GM12878 (cell line): ENCODE data around the gene NTRK3. TPM values are rescaled to one million over a fixed set of nuclear protein-coding genes. Genes with fewer than 3 reads are reported as not detected.

Source experiments
- ATAC-seq: fragments of 200-7000 bp; cut with Tn5 transposase; 3 replicates; pipeline ENCODE4 v1.9.1; 2020; ENCODE audit warnings: mild to moderate bottlenecking, moderate library complexity
- BruUV-seq: library from RNA; stranded (reverse); fragments of 400-500 nt; replicated peaks from 2 replicates; lab custom pipeline; 2021; lab: Mats Ljungman, UMichigan
- CTCF ChIA-PET: fragments of 300-600 bp; sonication (Branson Sonifier 250); formaldehyde crosslinking; extraction: SDS; loops from one replicate; lab custom pipeline; 2021; ENCODE audit warnings: inconsistent platforms; lab: Yijun Ruan, JAX
- POLR2A ChIA-PET: fragments of 350-600 bp; formaldehyde crosslinking; extraction: SDS; loops from one replicate; lab custom pipeline; 2021; ENCODE audit warnings: inconsistent platforms; lab: Charles Lee
- RAD21 ChIA-PET: fragments of 300-600 bp; sonication (Branson Sonifier 250); formaldehyde crosslinking; loops from one replicate; lab custom pipeline; 2023; ENCODE audit warnings: antibody characterized with exemption; ENCODE audit not compliant: unreplicated experiment; lab: Charles Lee
- SMC1A ChIA-PET: fragments of 300-600 bp; sonication (Branson Sonifier 250); formaldehyde crosslinking; loops from one replicate; lab custom pipeline; 2023; ENCODE audit not compliant: unreplicated experiment, uncharacterized antibody; lab: Charles Lee
- DNase-seq: peaks from one replicate; pipeline ENCODE4 v3.0.0-alpha.2; 2011; ENCODE audit warnings: low read depth, low spot score
- FAIRE-seq: peaks from 3 replicates; lab custom pipeline; 2011; peaks lifted over from hg19 to GRCh38; lab: Jason Lieb, UNC
- H2AFZ ChIP-seq: 2 replicates; pipeline ENCODE4 v1.6.0; 2011; ENCODE audit warnings: low read depth, low read length, control low read depth; ENCODE audit not compliant: control insufficient read depth
- H3K27ac ChIP-seq: 2 replicates; pipeline ENCODE4 v1.5.1; 2011; ENCODE audit warnings: control low read depth; ENCODE audit not compliant: control insufficient read depth, insufficient read depth
- H3K27me3 ChIP-seq, 2 experiments: replicated peaks in 1 of 2; 2 replicates each; pipeline versions ENCODE4 v1.6.0 to v1.6.1; 2011; ENCODE audit warnings: low read length in 1 of 2; ENCODE audit not compliant: control insufficient read depth in 2 of 2, insufficient read depth in 2 of 2
- H3K36me3 ChIP-seq, 2 experiments: 2 replicates each; pipeline ENCODE4 v1.5.1; 2011; ENCODE audit warnings: low read length in 1 of 2; ENCODE audit not compliant: control insufficient read depth in 2 of 2, insufficient read depth in 2 of 2
- H3K4me1 ChIP-seq: 2 replicates; pipeline ENCODE4 v1.6.1; 2011; ENCODE audit warnings: mild to moderate bottlenecking, low read length, moderate library complexity, mixed read lengths; ENCODE audit not compliant: control insufficient read depth, insufficient read depth
- H3K4me2 ChIP-seq: 2 replicates; pipeline ENCODE4 v1.6.0; 2011; ENCODE audit warnings: control low read depth; ENCODE audit not compliant: control insufficient read depth, insufficient read depth
- H3K4me3 ChIP-seq: fragments of 200-600 bp; sonication (generic); 2 replicates; pipeline ENCODE4 v1.5.1; 2016
- H3K79me2 ChIP-seq: 2 replicates; pipeline ENCODE4 v1.6.0; 2011; ENCODE audit warnings: low read length; ENCODE audit not compliant: control insufficient read depth, insufficient read depth
- H3K9ac ChIP-seq: 2 replicates; pipeline ENCODE4 v1.8.0; 2011; ENCODE audit warnings: low read length, control low read depth, mixed read lengths; ENCODE audit not compliant: control insufficient read depth, insufficient read depth
- H3K9me3 ChIP-seq: replicated peaks from 3 replicates; pipeline ENCODE4 v1.5.1; 2011; ENCODE audit warnings: mild to moderate bottlenecking, low read length; ENCODE audit not compliant: control insufficient read depth, insufficient read depth
- H4K20me1 ChIP-seq: 2 replicates; pipeline ENCODE4 v1.6.0; 2011; ENCODE audit not compliant: control insufficient read depth, insufficient read depth
- CEBPB ChIP-seq, 2 experiments: fragments of 150-350 bp in 1 of 2; IDR thresholded peaks; 2 replicates each; pipeline ENCODE4 v1.6.1; 2012 to 2014; ENCODE audit warnings: low read depth in 2 of 2, low read length in 2 of 2, borderline replicate concordance in 1 of 2, inconsistent platforms in 1 of 2
- EED ChIP-seq: sonication (generic); IDR thresholded peaks from 2 replicates; pipeline ENCODE4 v1.6.1; 2016; ENCODE audit warnings: antibody characterized with exemption, low read depth
- ESRRA ChIP-seq: IDR thresholded peaks from 2 replicates; pipeline ENCODE4 v1.6.1; 2012; ENCODE audit warnings: mild to moderate bottlenecking, low read length, improper control_type of control experiment
- ETV6 ChIP-seq, 2 experiments: fragments of 450-650 bp in 1 of 2; IDR thresholded peaks in 1 of 2; conservative IDR thresholded peaks in 1 of 2; 2 replicates each; pipeline ENCODE4 v1.6.1; 2014; ENCODE audit warnings: antibody characterized with exemption in 1 of 2, borderline replicate concordance in 1 of 2, low read depth in 1 of 2, mild to moderate bottlenecking in 1 of 2, moderate library complexity in 1 of 2
- GATAD2B ChIP-seq: fragments of 450-650 bp; conservative IDR thresholded peaks from 2 replicates; pipeline ENCODE4 v1.6.1; 2017; ENCODE audit warnings: low read depth, mild to moderate bottlenecking, moderate library complexity
- HDAC2 ChIP-seq: fragments of 200-600 bp; sonication (generic); IDR thresholded peaks from 2 replicates; pipeline ENCODE4 v1.6.1; 2017
- IKZF2 ChIP-seq, 2 experiments: fragments of 450-650 bp; IDR thresholded peaks; 2 replicates each; pipeline ENCODE4 v1.6.1; 2017; ENCODE audit warnings: mild to moderate bottlenecking in 2 of 2, moderate library complexity in 2 of 2
- MTA2 ChIP-seq: fragments of 450-650 bp; IDR thresholded peaks from 2 replicates; pipeline ENCODE4 v1.6.1; 2016; ENCODE audit warnings: low read depth, mild to moderate bottlenecking, moderate library complexity
- NR2C2 ChIP-seq: IDR thresholded peaks from 2 replicates; pipeline ENCODE4 v1.6.1; 2011; ENCODE audit warnings: borderline replicate concordance, low read depth; ENCODE audit not compliant: control insufficient read depth, insufficient read length
- RCOR1 ChIP-seq: conservative IDR thresholded peaks from 2 replicates; pipeline ENCODE4 v1.6.1; 2012; ENCODE audit warnings: low read depth, low read length, improper control_type of control experiment
- RELA ChIP-seq: fragments of 450-650 bp; IDR thresholded peaks from 2 replicates; pipeline ENCODE4 v1.8.0; 2014; ENCODE audit warnings: borderline replicate concordance; ENCODE audit not compliant: partially characterized antibody
- SPI1 ChIP-seq: IDR thresholded peaks from 2 replicates; pipeline ENCODE4 v1.6.1; 2011; ENCODE audit warnings: low read depth, mild to moderate bottlenecking, low read length, moderate library complexity, borderline replicate concordance; ENCODE audit not compliant: insufficient read depth
- TBL1XR1 ChIP-seq: IDR thresholded peaks from 2 replicates; pipeline ENCODE4 v1.6.1; 2012; ENCODE audit warnings: low read depth, low read length, improper control_type of control experiment
- TCF12 ChIP-seq: IDR thresholded peaks from 2 replicates; pipeline ENCODE4 v1.6.1; 2011; ENCODE audit warnings: low read depth, mild to moderate bottlenecking, low read length
- ZNF274 ChIP-seq: IDR thresholded peaks from one replicate; pipeline ENCODE4 v1.8.0; 2011; ENCODE audit not compliant: insufficient read length, insufficient read depth
- WGBS: methylation state at CpG from one replicate; pipeline ENCODE4 v1.1.6; 2016; ENCODE audit warnings: low lambda C conversion rate; ENCODE audit not compliant: insufficient replicate concordance, insufficient coverage; ENCODE audit errors: missing lambda C conversion rate; 5-methylcytosine and 5-hydroxymethylcytosine counted together
- in situ Hi-C: fragments of 300-500 bp; cut with MboI; formaldehyde crosslinking; loops from 9 replicates; pipeline ENCODE4 v1.14.3; 2018; ENCODE audit warnings: mixed read lengths
- intact Hi-C: fragments of 100-400 bp; cut with micrococcal nuclease; formaldehyde crosslinking; loops from one replicate; pipeline ENCODE4 v1.14.2; 2022; ENCODE audit not compliant: unreplicated experiment
- polyA plus RNA-seq, 11 experiments: library from polyadenylated mRNA; depleted of rRNA in 4 of 11; unstranded in 6 of 11; stranded (reverse) in 5 of 11; fragments of >200 nt; fragmentation: Nextera tagmentation in 4 of 11; fragmentation: Illumina TruSeq in 1 of 11; extraction: Ambion mirVana in 4 of 11; extraction: Trizol in 1 of 11; gene quantifications; 1 replicate in 1 of 11; 2 replicates in 10 of 11; pipeline versions ENCODE4 v1.2.1 to v1.2.3, GENCODE V29; 2011 to 2016; ENCODE audit warnings: inconsistent platforms in 2 of 11, missing spikeins in 2 of 11, low read depth in 1 of 11
- total RNA-seq, 4 experiments: library from RNA; depleted of rRNA in 3 of 4; stranded (reverse); fragments of >200 nt in 3 of 4; fragmentation: Illumina TruSeq in 1 of 4; extraction: Trizol in 1 of 4; gene quantifications; 2 replicates each; pipeline versions ENCODE4 v1.2.1 to v1.2.3, GENCODE V29; 2013 to 2021
- TF ChIP-seq, protein P1 (sequence below): fragments of 450-650 bp; IDR thresholded peaks from 2 replicates; pipeline ENCODE4 v1.6.1; 2018; ENCODE audit warnings: mild to moderate bottlenecking, low read depth, moderate library complexity; ENCODE audit not compliant: partially characterized antibody
- TF ChIP-seq, protein P2 (sequence below), 3 experiments: IDR thresholded peaks in 2 of 3; conservative IDR thresholded peaks in 1 of 3; 2 replicates each; pipeline ENCODE4 v1.5.1; 2011; ENCODE audit warnings: low read depth in 3 of 3, low read length in 3 of 3, mild to moderate bottlenecking in 3 of 3, control low read depth in 2 of 3, moderate library complexity in 2 of 3, inconsistent platforms in 1 of 3, mixed read lengths in 1 of 3; ENCODE audit not compliant: control insufficient read depth in 2 of 3, insufficient read depth in 1 of 3; ENCODE audit errors: extremely low read depth in 1 of 3

Gene NTRK3
- total and polyA plus RNA-seq, 10 of the 15 experiments (the other 5 are each of a cell fraction or from before 2014, with no cell fraction given): not detected

DNA sequence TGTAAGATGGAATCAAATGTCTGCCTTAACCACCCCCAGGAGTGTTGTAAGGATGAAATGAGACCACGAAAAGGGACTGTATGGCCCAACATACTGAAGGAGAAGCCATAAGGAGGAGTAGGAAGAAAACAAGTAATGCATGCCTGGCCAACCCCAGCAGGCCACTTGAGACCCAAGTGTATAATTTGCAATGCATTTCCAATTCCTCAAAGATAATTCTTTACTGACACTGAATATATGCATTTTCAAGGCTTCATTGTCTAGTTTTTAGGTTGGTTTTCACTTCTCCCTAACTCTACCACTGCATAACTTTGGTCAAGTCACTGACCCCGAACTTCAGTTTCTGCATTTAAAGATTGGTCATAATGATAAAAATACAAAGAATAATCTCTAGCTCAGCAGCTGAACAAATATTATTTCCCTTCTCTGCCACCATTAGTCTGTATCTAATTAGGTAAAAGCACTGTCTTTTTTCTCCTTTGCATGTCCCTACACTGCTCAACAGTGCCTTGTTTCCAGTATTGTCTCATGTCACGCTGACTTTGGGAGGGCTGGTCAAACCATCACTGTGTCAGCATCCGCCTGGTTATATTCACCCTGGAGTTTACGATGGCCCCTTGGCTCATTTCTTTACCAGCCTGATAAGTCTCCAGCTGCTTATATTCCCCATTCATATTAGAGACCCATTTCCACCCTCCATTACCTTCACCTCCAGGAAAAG is 378.6 kb downstream of the NTRK3 start (continued):
- TF ChIP-seq, protein P1, sequence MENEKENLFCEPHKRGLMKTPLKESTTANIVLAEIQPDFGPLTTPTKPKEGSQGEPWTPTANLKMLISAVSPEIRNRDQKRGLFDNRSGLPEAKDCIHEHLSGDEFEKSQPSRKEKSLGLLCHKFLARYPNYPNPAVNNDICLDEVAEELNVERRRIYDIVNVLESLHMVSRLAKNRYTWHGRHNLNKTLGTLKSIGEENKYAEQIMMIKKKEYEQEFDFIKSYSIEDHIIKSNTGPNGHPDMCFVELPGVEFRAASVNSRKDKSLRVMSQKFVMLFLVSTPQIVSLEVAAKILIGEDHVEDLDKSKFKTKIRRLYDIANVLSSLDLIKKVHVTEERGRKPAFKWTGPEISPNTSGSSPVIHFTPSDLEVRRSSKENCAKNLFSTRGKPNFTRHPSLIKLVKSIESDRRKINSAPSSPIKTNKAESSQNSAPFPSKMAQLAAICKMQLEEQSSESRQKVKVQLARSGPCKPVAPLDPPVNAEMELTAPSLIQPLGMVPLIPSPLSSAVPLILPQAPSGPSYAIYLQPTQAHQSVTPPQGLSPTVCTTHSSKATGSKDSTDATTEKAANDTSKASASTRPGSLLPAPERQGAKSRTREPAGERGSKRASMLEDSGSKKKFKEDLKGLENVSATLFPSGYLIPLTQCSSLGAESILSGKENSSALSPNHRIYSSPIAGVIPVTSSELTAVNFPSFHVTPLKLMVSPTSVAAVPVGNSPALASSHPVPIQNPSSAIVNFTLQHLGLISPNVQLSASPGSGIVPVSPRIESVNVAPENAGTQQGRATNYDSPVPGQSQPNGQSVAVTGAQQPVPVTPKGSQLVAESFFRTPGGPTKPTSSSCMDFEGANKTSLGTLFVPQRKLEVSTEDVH: no peak

DNA sequence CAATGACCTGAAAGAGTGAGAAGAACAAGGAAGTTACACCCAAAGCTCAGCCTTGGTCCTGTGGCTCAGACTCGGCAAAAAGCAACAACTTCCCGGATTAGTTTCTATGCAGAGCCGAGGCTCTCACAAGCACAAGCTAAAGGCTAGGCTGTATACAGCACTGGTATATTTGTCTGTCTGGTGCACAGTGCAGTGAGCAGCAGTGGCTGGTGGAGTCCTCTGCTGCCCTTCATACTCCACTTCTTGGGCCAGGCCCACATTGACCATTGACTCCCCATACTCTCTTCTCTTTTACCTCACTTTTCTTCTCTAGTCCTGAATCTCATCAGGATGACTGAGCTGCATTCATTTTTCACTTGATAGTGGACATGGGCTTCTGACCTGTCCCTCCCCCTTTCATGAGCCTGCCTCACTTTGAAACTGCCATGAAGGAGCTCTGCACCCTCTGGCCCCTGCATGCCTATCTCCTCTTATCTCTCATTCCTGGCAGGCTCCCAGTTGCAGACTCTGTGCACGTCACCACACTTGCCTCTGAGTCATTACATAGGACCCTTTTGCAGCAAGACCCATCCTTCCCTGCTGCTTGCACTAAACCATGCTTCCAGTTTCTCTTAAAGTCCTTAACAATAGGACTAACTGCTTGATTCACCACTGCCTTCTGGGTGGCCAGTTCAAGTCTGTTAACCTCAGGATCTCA is 379.3 kb downstream of the NTRK3 start:
- WGBS: 38% methylated on average over 4 of the region's 4 CpGs
- no peaks in the 10 kb centered on the region for H3K9me3 ChIP-seq
- no peak for ATAC-seq
- FAIRE-seq: no peak
- no peak overlapping the region for H3K27ac ChIP-seq
- ChIA-PET CTCF (interaction anchor here (1.6 kb wide), 1 partner anchor 21 kb away, joined by 3 read pairs; no protein-coding TSS in a partner anchor), SMC1A (no interaction called here), RAD21 (no interaction called here), POLR2A (no interaction called here)
- in situ Hi-C loops: no loop called here
- no peak overlapping the region for H3K4me2 ChIP-seq
- H3K4me1 ChIP-seq: no peaks in the 10 kb centered on the region
- H3K9ac ChIP-seq: no peak overlapping the region
- H4K20me1 ChIP-seq: 0 out of 2 replicates have a peak, but pooled peaks cover 2% of the 10 kb centered on the region
- H2AFZ ChIP-seq: no peak overlapping the region
- H3K36me3 ChIP-seq: no peaks in the 10 kb centered on the region
- no peaks in the 10 kb centered on the region for H3K79me2 ChIP-seq
- H3K4me3 ChIP-seq: no peak overlapping the region
- no peaks in the 10 kb centered on the region for H3K27me3 ChIP-seq
- intact Hi-C loops: no loop called here
- no TSS peak for BruUV-seq
- DNase-seq: no peak
- TF ChIP-seq GATAD2B (no peak), ZNF274 (no peak), IKZF2 (IDR thresholded peaks at IDR 0.05) (no peak), TBL1XR1 (no peak), RELA (no peak), NR2C2 (no peak), ETV6 (conservative IDR thresholded peaks at IDR 0.05 in 1 of 2, IDR thresholded peaks at IDR 0.05 in 1 of 2; ENCODE audit: borderline replicate concordance in 1 of 2, low read depth in 1 of 2) (no peak), SPI1 (no peak), MTA2 (no peak), ESRRA (no peak), RCOR1 (no peak), TCF12 (no peak), EED (no peak), HDAC2 (no peak), CEBPB (IDR thresholded peaks at IDR 0.05; ENCODE audit: borderline replicate concordance in 1 of 2, low read depth in 2 of 2, low read length in 2 of 2) (no peak)
- TF ChIP-seq, protein P2, sequence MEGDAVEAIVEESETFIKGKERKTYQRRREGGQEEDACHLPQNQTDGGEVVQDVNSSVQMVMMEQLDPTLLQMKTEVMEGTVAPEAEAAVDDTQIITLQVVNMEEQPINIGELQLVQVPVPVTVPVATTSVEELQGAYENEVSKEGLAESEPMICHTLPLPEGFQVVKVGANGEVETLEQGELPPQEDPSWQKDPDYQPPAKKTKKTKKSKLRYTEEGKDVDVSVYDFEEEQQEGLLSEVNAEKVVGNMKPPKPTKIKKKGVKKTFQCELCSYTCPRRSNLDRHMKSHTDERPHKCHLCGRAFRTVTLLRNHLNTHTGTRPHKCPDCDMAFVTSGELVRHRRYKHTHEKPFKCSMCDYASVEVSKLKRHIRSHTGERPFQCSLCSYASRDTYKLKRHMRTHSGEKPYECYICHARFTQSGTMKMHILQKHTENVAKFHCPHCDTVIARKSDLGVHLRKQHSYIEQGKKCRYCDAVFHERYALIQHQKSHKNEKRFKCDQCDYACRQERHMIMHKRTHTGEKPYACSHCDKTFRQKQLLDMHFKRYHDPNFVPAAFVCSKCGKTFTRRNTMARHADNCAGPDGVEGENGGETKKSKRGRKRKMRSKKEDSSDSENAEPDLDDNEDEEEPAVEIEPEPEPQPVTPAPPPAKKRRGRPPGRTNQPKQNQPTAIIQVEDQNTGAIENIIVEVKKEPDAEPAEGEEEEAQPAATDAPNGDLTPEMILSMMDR (IDR thresholded peaks at IDR 0.05 in 2 of 3, conservative IDR thresholded peaks at IDR 0.05 in 1 of 3; ENCODE audit: control insufficient read depth in 2 of 3, extremely low read depth in 1 of 3, insufficient read depth in 1 of 3, low read depth in 3 of 3, low read length in 3 of 3): no peak
